ENCODE data around the gene GNG7.
"Not testable (repeated sequence)": the region's sequence is repeated elsewhere in the genome, so short reads cannot be mapped to it uniquely, and the experiment has no call there.

GNG7 gene

GRCh38 chr19:2575734-2576481, 126.6 kb downstream of the GNG7 start:
- Histone ChIP-seq H3K79me2 (no peaks in the 10 kb centered on the region), H3K4me3 (ENCODE audit: low read depth, low read length) (no peak overlapping the region), H3K4me1 (peaks cover 15% of the 10 kb centered on the region), H3K9me3 (ENCODE audit: control insufficient read depth, low read length) (no peaks in the 10 kb centered on the region), H3K9ac (no peak overlapping the region), H3K27me3 (ENCODE audit: control insufficient read depth, insufficient read depth, low read length) (no peaks in the 10 kb centered on the region), H3K27ac (no peak overlapping the region), H3K4me2 (ENCODE audit: low read length) (no peak overlapping the region), H3K36me3 (ENCODE audit: control insufficient read depth, insufficient read depth, low read length) (no peaks in the 10 kb centered on the region), H2AFZ (no peak overlapping the region)
- TF ChIP-seq, protein P1, sequence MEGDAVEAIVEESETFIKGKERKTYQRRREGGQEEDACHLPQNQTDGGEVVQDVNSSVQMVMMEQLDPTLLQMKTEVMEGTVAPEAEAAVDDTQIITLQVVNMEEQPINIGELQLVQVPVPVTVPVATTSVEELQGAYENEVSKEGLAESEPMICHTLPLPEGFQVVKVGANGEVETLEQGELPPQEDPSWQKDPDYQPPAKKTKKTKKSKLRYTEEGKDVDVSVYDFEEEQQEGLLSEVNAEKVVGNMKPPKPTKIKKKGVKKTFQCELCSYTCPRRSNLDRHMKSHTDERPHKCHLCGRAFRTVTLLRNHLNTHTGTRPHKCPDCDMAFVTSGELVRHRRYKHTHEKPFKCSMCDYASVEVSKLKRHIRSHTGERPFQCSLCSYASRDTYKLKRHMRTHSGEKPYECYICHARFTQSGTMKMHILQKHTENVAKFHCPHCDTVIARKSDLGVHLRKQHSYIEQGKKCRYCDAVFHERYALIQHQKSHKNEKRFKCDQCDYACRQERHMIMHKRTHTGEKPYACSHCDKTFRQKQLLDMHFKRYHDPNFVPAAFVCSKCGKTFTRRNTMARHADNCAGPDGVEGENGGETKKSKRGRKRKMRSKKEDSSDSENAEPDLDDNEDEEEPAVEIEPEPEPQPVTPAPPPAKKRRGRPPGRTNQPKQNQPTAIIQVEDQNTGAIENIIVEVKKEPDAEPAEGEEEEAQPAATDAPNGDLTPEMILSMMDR (IDR thresholded peaks at IDR 0.05) = no peak

- no peaks in the 10 kb centered on the region for H3K27me3 ChIP-seq (ENCODE audit: control insufficient read depth, insufficient read depth, low read length)
- H3K79me2 ChIP-seq = no peaks in the 10 kb centered on the region
- TF ChIP-seq, protein P1 (IDR thresholded peaks at IDR 0.05) = no peak
- H2AFZ ChIP-seq = no peak overlapping the region
- H3K36me3 ChIP-seq (ENCODE audit: control insufficient read depth, insufficient read depth, low read length) = no peaks in the 10 kb centered on the region
- no peak overlapping the region for H3K4me2 ChIP-seq (ENCODE audit: low read length)
- H3K27ac ChIP-seq = no peak overlapping the region
- H3K9ac ChIP-seq = no peak overlapping the region
- H3K4me1 ChIP-seq = peaks cover 15% of the 10 kb centered on the region
- no peaks in the 10 kb centered on the region for H3K9me3 ChIP-seq (ENCODE audit: control insufficient read depth, low read length)
- no peak overlapping the region for H3K4me3 ChIP-seq (ENCODE audit: low read depth, low read length)
These were observed 127.4 kb downstream of the GNG7 start for GRCh38 chr19:2574971-2575630.

DNA sequence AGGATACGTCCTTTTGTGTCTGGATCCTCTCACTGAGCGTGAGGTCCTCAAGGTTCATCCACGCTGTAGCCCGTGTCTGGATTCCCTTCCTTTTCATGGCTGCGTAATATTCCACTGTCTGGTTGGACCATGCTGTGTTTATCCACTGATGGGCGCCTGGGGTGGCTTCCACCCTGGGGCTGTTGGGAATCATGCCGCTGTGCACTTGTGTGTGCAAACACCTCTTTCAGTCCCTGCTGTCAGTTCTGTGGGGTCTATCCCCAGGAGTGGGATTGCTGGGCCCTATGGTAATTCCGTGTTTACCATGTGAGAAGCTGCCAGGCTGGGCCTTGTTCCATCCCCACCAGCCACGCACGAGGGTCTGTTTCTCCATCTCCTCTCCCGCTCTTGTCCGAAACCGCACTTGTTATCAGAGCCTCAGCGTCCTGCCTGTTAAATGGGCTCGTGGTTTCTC, 128.0 kb downstream of the GNG7 start:
- H3K9me3 ChIP-seq (ENCODE audit: control insufficient read depth, low read length) = no peaks in the 10 kb centered on the region
- no peak overlapping the region for H2AFZ ChIP-seq
- no peak overlapping the region for H3K4me3 ChIP-seq (ENCODE audit: low read depth, low read length)
- H3K27ac ChIP-seq = no peak overlapping the region
- no peak overlapping the region for H3K4me2 ChIP-seq (ENCODE audit: low read length)
- H3K27me3 ChIP-seq (ENCODE audit: control insufficient read depth, insufficient read depth, low read length) = no peaks in the 10 kb centered on the region
- H3K9ac ChIP-seq = no peak overlapping the region
- no peaks in the 10 kb centered on the region for H3K79me2 ChIP-seq
- no peaks in the 10 kb centered on the region for H3K36me3 ChIP-seq (ENCODE audit: control insufficient read depth, insufficient read depth, low read length)
- H3K4me1 ChIP-seq = peaks cover 11% of the 10 kb centered on the region
- TF ChIP-seq, protein P1 (IDR thresholded peaks at IDR 0.05) = no peak

GRCh38 chr19:2573916-2574315, 128.6 kb downstream of the GNG7 start:
- H3K4me1 ChIP-seq = peaks cover 10% of the 10 kb centered on the region
- H3K36me3 ChIP-seq (ENCODE audit: control insufficient read depth, insufficient read depth, low read length) = no peaks in the 10 kb centered on the region
- H2AFZ ChIP-seq = no peak overlapping the region
- TF ChIP-seq, protein P1 (IDR thresholded peaks at IDR 0.05) = no peak
- no peak overlapping the region for H3K9ac ChIP-seq
- no peaks in the 10 kb centered on the region for H3K27me3 ChIP-seq (ENCODE audit: control insufficient read depth, insufficient read depth, low read length)
- H3K79me2 ChIP-seq = no peaks in the 10 kb centered on the region
- H3K27ac ChIP-seq = no peak overlapping the region
- no peak overlapping the region for H3K4me3 ChIP-seq (ENCODE audit: low read depth, low read length)
- H3K9me3 ChIP-seq (ENCODE audit: control insufficient read depth, low read length) = no peaks in the 10 kb centered on the region
- H3K4me2 ChIP-seq (ENCODE audit: low read length) = no peak overlapping the region

DNA sequence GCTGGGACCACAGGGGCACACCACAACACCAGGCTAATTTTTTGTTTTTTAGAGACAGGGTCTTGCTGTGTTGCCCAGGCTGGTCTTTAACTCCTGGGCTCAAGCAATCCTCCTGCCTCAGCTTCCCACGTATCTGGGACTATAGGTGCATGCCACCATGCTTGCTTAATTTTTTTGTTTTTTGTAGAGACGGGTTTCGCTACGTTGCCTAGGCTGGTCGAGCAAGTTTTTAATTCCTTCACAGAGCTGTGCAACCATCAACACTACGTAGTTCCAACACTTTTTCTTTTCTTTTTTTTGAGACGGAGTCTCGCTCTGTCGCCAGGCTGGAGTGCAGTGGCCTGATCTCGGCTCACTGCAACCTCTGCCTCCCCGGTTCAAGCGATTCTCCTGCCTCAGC, 130.3 kb downstream of the GNG7 start:
- H3K27ac ChIP-seq; H2AFZ ChIP-seq; H3K36me3 ChIP-seq (ENCODE audit: control insufficient read depth, insufficient read depth, low read length); H3K9ac ChIP-seq; H3K4me1 ChIP-seq; H3K9me3 ChIP-seq (ENCODE audit: control insufficient read depth, low read length); H3K4me2 ChIP-seq (ENCODE audit: low read length); H3K4me3 ChIP-seq (ENCODE audit: low read depth, low read length); H3K79me2 ChIP-seq; H3K27me3 ChIP-seq (ENCODE audit: control insufficient read depth, insufficient read depth, low read length): not testable (repeated sequence)

Measured in parathyroid adenoma (tissue), 2 donors.